Endothelial cell of umbilical vein (primary cell): ENCODE measurements around the gene METTL1. TPM values are rescaled to one million over a fixed set of nuclear protein-coding genes. Genes with fewer than 3 reads are reported as not detected.

Source experiments
- BruUV-seq: library from RNA; stranded (reverse); fragments of 400-500 nt; replicated peaks from 2 replicates; lab custom pipeline; 2021; lab: Mats Ljungman, UMichigan
- CTCF ChIA-PET: fragments of 300-600, 350-600 bp; sonication (Branson Sonifier 250); formaldehyde crosslinking; loops from one replicate; lab custom pipeline; 2021; ENCODE audit warnings: antibody characterized with exemption, inconsistent platforms; lab: Charles Lee
- POLR2A ChIA-PET: fragments of 300-600, 350-600 bp; sonication (Branson Sonifier 250); formaldehyde crosslinking; loops from one replicate; lab custom pipeline; 2021; ENCODE audit warnings: antibody characterized with exemption, inconsistent platforms; lab: Charles Lee
- DNase-seq: peaks from one replicate; pipeline ENCODE4 v3.0.0-alpha.2; 2011; ENCODE audit warnings: low read depth, low spot score
- FAIRE-seq: peaks from 2 replicates; lab custom pipeline; 2011; peaks lifted over from hg19 to GRCh38; lab: Jason Lieb, UNC
- H2AFZ ChIP-seq: 2 replicates; pipeline ENCODE4 v1.6.0; 2012; ENCODE audit warnings: low read depth, low read length, control low read depth, inconsistent platforms
- H3K27ac ChIP-seq: 2 replicates; pipeline ENCODE4 v1.5.1; 2011; ENCODE audit warnings: low read depth, mild to moderate bottlenecking, control low read depth, low read length, moderate library complexity; ENCODE audit not compliant: insufficient read depth
- H3K27me3 ChIP-seq, 2 experiments: 2 replicates each; pipeline versions ENCODE4 v1.6.0 to v1.6.1; 2011; ENCODE audit warnings: low read length in 2 of 2, mixed read lengths in 1 of 2; ENCODE audit not compliant: control insufficient read depth in 2 of 2, insufficient read depth in 2 of 2
- H3K36me3 ChIP-seq, 2 experiments: 2 replicates in 1 of 2; 3 replicates in 1 of 2; pipeline ENCODE4 v1.5.1; 2011; ENCODE audit warnings: low read length in 2 of 2, mild to moderate bottlenecking in 1 of 2, moderate library complexity in 1 of 2; ENCODE audit not compliant: control insufficient read depth in 2 of 2, insufficient read depth in 2 of 2; ENCODE audit errors: extremely low read depth in 1 of 2
- H3K4me1 ChIP-seq: 3 replicates; pipeline ENCODE4 v1.5.1; 2011; ENCODE audit warnings: mild to moderate bottlenecking, low read length; ENCODE audit not compliant: control insufficient read depth, insufficient read depth; ENCODE audit errors: extremely low read depth
- H3K4me2 ChIP-seq: 2 replicates; pipeline ENCODE4 v1.6.1; 2011; ENCODE audit warnings: low read length, control low read depth, mixed read lengths; ENCODE audit not compliant: insufficient read depth
- H3K4me3 ChIP-seq, 3 experiments: fragments of 200-600 bp in 1 of 3; sonication (generic), shearing (Covaris generic) in 1 of 3; replicated peaks in 1 of 3; 2 replicates each; pipeline ENCODE4 v1.5.1; 2011 to 2016; ENCODE audit warnings: control low read depth in 3 of 3, low read length in 3 of 3, mild to moderate bottlenecking in 2 of 3, inconsistent platforms in 1 of 3, low read depth in 1 of 3, moderate library complexity in 1 of 3; ENCODE audit not compliant: insufficient read depth in 1 of 3
- H3K79me2 ChIP-seq: 2 replicates; pipeline ENCODE4 v1.6.0; 2012; ENCODE audit warnings: low read length, inconsistent platforms; ENCODE audit not compliant: control insufficient read depth, insufficient read depth
- H3K9ac ChIP-seq: replicated peaks from 2 replicates; pipeline ENCODE3; 2011; ENCODE audit warnings: low read length, control low read depth; ENCODE audit not compliant: insufficient read depth; ENCODE audit errors: extremely low read depth
- H3K9me1 ChIP-seq: replicated peaks from 3 replicates; pipeline ENCODE4 v1.6.0; 2011; ENCODE audit warnings: mild to moderate bottlenecking, low read length; ENCODE audit not compliant: control insufficient read depth, insufficient read depth; ENCODE audit errors: extremely low read depth
- H3K9me3 ChIP-seq: replicated peaks from 2 replicates; pipeline ENCODE4 v1.5.1; 2012; ENCODE audit warnings: low read length, inconsistent platforms; ENCODE audit not compliant: control insufficient read depth, insufficient read depth
- H4K20me1 ChIP-seq: replicated peaks from 2 replicates; pipeline ENCODE3; 2011; ENCODE audit warnings: mild to moderate bottlenecking, low read length; ENCODE audit not compliant: control insufficient read depth, insufficient read depth; ENCODE audit errors: extremely low read depth
- CTCF ChIP-seq, 2 donors: IDR thresholded peaks; 1 replicate in 1 of 2; 2 replicates in 1 of 2; pipeline ENCODE4 v1.5.1; 2011; ENCODE audit warnings: low read length in 2 of 2, mild to moderate bottlenecking in 2 of 2, moderate library complexity in 2 of 2, control low read depth in 1 of 2, inconsistent platforms in 1 of 2, low read depth in 1 of 2; ENCODE audit not compliant: insufficient read depth in 1 of 2; ENCODE audit errors: extremely low read depth in 1 of 2
- EZH2 ChIP-seq: IDR thresholded peaks from 2 replicates; pipeline ENCODE4 v1.6.1; 2012; ENCODE audit warnings: borderline replicate concordance, low read depth, mild to moderate bottlenecking, moderate library complexity, low read length, inconsistent platforms; ENCODE audit not compliant: severe bottlenecking
- FOS ChIP-seq: IDR thresholded peaks from 2 replicates; pipeline ENCODE4 v1.6.1; 2011; ENCODE audit warnings: mild to moderate bottlenecking, low read length, moderate library complexity, borderline replicate concordance; ENCODE audit not compliant: insufficient read depth
- GATA2 ChIP-seq: IDR thresholded peaks from 2 replicates; pipeline ENCODE4 v1.7.0; 2011; ENCODE audit warnings: low read depth, mild to moderate bottlenecking, moderate library complexity, mixed read lengths, low read length; ENCODE audit not compliant: insufficient read length, insufficient read depth
- JUN ChIP-seq: IDR thresholded peaks from 2 replicates; pipeline ENCODE4 v1.6.1; 2011; ENCODE audit warnings: borderline replicate concordance, low read depth; ENCODE audit not compliant: insufficient read length, insufficient read depth
- MAX ChIP-seq: IDR thresholded peaks from 2 replicates; pipeline ENCODE4 v1.6.1; 2011; ENCODE audit not compliant: insufficient read depth, insufficient read length
- MYC ChIP-seq: IDR thresholded peaks from one replicate; pipeline ENCODE4 v1.6.1; 2011; ENCODE audit warnings: mild to moderate bottlenecking, low read depth, low read length
- POLR2A ChIP-seq: IDR thresholded peaks from 2 replicates; pipeline ENCODE4 v1.6.1; 2012; ENCODE audit warnings: low read depth, mild to moderate bottlenecking, control low read depth, low read length
- POLR2AphosphoS5 ChIP-seq: IDR thresholded peaks from 2 replicates; pipeline ENCODE4 v1.6.1; 2012; ENCODE audit warnings: low read depth, mild to moderate bottlenecking, control low read depth, low read length, moderate library complexity; ENCODE audit not compliant: insufficient read depth
- dilution Hi-C: fragments of 300-500 bp; cut with MboI; formaldehyde crosslinking; loops from one replicate; pipeline ENCODE4 v1.15.0; 2019; ENCODE audit warnings: low sequenced_read_pairs; ENCODE audit not compliant: extremely low pct_ligation_motif_present
- intact Hi-C: fragments of 100-400 bp; cut with micrococcal nuclease; formaldehyde crosslinking; loops from one replicate; pipeline ENCODE4 v1.10.0; 2022
- polyA plus RNA-seq, 4 experiments: library from polyadenylated mRNA; depleted of rRNA in 3 of 4; stranded (reverse) in 3 of 4; unstranded in 1 of 4; fragments of >200 nt; gene quantifications; 2 replicates each; pipeline versions ENCODE4 v1.2.1 to v1.2.3, GENCODE V29; 2011 to 2012; ENCODE audit warnings: missing spikeins in 1 of 4
- total RNA-seq: library from RNA; stranded (reverse); gene quantifications from 2 replicates; pipeline ENCODE4 v1.2.3, GENCODE V29; 2021

The METTL1 gene
- total and polyA plus RNA-seq, 2 donors (not counting 3 experiments of a cell fraction or from before 2014, with no cell fraction given), result 23.6 to 24.3 TPM

DNA sequence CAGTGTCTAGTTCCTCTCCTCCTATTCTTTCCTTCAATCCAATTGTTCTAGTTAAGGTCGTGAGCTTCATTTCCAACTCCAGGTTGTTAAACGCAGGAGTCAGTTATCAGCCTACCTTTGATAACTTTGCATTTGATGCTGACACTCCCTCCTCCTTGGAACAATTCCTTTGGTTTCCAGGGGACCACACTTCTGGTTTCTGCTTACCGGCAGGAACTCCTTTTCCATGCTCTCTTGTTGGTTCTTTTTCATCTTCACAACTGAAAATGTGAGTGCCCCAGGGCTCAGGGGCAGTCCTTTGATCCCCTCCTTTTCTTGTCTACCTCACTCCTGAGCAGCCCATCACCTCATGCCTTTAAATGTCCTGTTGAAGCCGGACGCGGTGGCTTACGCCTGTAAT, 5.5 kb upstream of the METTL1 start:
- BruUV-seq, result no TSS peak
- dilution Hi-C loops, result no loop called here
- Histone ChIP-seq H3K4me2 (no peak overlapping the region), H3K4me1 (peaks cover 5% of the 10 kb centered on the region), H3K79me2 (no peaks in the 10 kb centered on the region), H2AFZ (no peak overlapping the region), H4K20me1 (no peaks in the 10 kb centered on the region), H3K27ac (no peak overlapping the region), H3K9me3 (no peaks in the 10 kb centered on the region), H3K9ac (no peak overlapping the region), H3K36me3 (peaks cover 0 to 3% of the 10 kb centered on the region in 2 experiments), H3K4me3 (no peak overlapping the region), H3K9me1 (no peaks in the 10 kb centered on the region), H3K27me3 (no peaks in the 10 kb centered on the region)
- DNase-seq, result no peak
- ChIA-PET POLR2A (no interaction called here), CTCF (no interaction called here)
- intact Hi-C loops, result no loop called here
- TF ChIP-seq JUN (no peak), EZH2 (no peak), MYC (no peak), CTCF (IDR thresholded peaks at IDR 0.05; ENCODE audit: extremely low read depth in 1 of 2, insufficient read depth in 1 of 2, low read depth in 1 of 2, low read length in 2 of 2) (no peak), POLR2A (no peak), MAX (no peak), POLR2AphosphoS5 (no peak), FOS (no peak), GATA2 (no peak)
- FAIRE-seq, result no peak
